Stimulated activated naive CD4-positive, alpha-beta T cell (primary cell): ENCODE results near the gene TMEM214.

Experiments used
- DNase-seq, 6 experiments: peaks; one replicate each; lab custom pipeline; 2025; lab: John Stamatoyannopoulos, UW

Gene TMEM214

DNA sequence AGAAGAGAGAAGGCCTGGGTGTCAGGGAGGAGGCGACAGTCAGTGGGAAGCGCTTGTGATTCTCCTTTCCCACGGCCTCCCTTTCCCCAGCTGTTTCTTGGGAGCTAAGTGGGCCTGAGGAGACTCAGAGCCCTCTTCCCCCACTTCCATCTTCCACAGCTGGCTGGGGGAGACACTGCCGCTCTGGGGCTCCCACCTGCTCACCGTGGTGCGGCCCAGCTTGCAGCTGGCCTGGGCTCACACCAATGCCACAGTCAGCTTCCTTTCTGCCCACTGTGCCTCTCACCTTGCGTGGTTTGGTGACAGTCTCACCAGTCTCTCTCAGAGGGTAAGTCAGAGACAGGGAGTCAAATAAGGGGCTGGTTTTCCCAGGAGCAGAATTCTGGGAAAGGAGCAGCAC, 7.1 kb downstream of the TMEM214 start:
- no peak for DNase-seq

DNA sequence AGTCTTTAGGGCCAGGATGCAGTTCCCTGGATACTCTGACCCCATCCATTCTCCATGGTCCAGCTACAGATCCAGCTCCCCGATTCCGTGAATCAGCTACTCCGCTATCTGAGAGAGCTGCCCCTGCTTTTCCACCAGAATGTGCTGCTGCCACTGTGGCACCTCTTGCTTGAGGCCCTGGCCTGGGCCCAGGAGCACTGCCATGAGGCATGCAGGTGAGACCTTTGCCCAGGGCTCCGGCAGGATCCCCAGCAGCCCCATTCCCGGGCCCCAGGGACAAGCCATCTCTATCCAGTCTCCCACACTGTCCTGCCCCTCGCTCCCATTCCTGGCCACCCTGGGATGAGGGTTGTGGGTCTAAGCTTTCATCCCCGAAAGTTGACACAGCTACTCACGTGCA, 7.5 kb downstream of the TMEM214 start:
- no peak for DNase-seq

DNA sequence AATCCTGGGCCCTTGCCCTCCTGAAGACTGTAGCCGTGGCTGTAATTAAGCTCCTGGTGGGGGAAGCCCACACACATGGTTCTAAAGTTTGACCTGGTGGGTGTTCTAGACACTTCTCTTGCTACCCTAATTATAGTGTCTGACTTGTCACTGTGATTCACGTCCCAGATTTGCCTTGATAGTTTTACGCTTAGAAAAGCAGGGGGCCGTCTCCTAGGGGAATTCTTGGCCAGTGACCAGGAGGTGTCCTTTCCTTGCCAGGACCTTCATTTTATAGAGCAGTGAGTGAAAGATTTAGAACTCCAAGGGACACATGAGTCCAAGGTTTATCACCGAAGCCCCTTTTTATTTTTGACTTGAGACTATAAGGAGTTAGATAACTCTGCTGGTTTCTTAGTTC, 9.0 kb downstream of the TMEM214 start:
- DNase-seq = no peak

DNA sequence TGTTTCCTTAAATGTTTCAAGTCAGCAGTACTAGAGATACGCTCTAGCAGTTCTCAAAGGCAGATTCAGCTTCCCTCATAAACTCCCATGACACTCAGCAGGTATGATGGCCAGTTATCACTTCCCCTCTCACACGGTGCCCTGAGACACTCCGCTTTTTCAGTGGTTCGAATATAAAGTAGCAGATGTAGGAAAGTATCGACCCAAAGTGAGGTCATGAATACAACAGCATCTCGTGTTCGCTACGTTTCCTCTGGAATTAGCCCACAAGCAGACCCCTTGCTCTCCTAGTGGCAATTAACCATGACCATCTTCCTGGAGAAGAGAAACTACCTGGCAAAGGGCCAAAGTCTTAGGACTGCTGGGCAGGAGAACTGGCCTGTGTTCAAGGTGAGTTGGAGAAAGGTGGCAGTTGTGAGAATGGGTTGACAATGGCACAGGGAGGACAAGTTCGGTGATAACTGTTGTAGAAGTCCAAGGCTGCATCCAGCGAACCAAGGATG, 9.4 kb downstream of the TMEM214 start:
- DNase-seq = no peak

DNA sequence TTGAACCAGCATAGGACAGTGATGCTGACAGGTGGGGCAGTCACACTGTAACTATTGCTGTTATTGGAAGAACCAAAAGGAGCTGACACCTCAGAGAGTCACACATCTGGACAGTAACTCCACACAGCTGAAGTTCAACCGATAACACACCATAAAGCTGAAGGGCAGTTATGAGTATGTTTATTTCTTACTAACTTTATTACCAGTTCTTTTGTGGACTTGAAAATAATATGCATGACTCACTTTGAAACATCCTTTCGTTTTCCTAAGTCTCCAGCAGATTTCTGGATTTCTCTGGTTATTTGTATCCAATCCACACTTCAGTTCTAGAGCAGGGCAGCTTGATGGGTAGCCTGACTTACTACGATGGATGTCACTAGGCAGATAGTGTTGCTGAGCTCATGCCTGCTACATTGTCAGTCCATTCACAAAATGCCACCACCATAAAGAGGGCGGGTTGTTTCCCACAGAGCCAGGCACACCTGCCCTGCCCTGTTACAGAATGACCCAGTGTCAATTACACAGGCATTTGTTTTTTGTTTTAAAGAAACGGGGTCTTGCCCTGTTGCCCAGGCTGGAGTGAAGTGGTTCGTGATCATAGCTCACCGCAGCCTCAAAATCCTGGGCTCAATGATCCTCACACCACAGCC, 10.3 kb downstream of the TMEM214 start:
- DNase-seq = no peak

DNA sequence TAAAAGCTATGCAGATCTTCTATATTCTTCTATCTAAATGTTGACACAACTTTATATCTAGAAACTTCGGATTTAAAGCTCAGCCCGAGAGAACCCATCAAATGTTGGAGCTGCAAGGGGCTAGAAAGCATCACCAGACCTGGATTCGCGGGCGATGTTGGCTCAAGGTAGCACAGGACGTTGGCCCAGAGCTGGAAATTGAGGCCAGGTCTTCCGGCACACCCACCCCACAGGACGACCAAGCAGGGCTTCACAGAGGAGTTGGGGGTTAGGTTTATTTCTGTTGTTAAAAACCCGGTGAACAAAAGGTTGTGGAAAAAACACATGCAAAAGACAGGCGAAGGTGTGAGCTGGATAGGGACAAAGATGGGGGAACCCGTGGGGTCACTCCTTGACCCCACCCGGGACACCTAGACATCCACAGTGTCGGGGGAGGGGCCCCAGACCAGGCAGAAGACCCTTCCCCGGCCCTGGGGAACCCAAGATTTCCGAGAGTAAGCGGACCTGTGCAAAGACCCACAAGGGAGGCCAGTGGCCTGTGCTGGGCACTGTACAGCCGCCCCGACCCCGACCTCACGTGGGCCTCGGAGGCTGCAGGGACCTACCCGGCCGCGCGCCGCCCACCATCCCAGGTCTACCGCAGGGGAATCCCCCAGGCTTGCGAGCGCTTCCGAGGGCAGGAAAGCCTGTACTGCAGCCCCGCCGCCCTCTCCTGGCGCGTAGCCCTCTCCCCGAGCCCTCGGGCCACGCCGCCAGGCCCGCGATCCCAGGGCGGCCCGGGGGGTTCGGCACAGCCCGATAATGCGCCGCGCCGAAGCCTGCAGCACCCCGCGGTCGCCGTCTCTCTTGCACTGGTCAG, 16.9 kb downstream of the TMEM214 start:
- DNase-seq = peak in 5 of 6 experiments; percentile 35 to 74 (median 53)

DNA sequence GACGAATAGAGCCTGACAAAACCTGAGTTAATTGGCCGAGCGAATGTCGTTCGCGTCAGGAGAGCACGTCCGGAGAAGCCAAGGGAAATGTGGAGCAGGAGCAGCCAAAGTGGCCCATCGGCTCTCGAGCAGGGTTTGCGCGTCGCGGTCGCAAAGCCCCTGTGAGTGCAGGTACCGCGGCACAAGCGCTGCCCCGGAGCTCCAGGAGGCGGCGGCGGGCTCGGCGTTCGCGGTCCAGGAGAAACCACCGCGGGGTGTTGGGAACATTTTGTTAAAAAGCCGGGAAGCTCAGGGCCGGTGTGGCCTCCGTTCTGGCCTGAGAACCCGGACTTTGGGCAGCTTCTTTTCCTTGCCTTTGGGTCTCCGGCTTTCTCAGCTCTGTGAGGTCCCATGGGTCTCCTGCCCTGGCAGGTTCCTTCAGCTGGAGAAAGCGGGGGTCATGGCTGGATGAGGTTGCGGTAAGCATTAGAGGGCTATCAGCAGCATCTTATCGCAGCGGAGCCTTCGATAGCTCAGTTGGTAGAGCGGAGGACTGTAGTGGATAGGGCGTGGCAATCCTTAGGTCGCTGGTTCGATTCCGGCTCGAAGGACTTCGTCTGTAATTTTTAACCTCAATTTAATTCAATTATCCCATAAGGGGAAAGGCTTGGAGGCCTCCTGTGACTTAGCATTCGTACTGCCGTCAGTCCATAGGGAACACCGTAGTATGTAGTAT, 17.7 kb downstream of the TMEM214 start:
- DNase-seq = peak; percentile 84 to 96 (median 90)

DNA sequence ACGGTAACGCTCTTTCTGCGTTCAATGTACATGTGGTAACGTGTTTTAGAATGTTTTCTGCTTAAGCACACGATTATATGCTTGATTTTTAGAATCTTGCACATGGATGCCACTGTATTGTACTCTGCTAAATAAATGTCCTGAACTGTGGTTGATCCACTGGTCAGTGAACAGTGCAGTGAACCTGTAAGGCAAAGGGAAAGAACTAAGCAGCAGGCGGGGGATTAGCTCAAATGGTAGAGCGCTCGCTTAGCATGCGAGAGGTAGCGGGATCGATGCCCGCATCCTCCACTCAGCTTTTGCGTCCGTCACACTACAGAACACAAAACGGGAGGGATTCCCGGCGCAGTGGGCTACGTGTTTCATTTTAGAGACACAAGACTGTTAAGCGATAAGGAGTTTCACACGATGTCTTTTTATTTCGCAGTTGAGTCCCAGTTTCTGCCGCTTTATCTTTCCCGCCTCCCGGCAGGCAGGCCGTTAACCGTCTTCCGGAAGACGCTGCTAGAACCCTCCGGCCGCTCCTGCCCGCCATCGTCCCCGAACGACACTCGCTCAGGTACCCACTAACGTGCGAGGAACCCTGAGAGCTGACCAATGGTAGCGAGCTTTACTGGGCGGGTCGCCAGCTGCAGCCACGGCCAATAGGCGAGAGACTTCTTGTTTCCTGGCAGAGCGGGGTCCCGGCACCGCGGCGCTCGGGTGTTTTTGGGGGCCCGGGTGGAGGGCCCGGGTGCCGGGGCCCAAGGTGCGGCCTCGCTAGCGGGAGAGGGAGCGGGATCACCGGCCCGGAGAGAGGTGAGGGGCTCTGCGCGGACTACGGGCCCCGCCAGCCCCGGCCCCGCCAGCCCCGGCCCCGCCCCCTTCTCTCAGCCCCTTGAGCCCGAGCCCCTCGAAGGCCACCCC, 18.5 kb downstream of the TMEM214 start, which contains the start of gene AGBL5:
AGBL5 (plus strand) TSS at position 673 of the 906 bp plus-strand sequence. CDS start 1,291 bp downstream, outside the sequence.
- DNase-seq = peak; percentile 93 to 98 (median 94)

DNA sequence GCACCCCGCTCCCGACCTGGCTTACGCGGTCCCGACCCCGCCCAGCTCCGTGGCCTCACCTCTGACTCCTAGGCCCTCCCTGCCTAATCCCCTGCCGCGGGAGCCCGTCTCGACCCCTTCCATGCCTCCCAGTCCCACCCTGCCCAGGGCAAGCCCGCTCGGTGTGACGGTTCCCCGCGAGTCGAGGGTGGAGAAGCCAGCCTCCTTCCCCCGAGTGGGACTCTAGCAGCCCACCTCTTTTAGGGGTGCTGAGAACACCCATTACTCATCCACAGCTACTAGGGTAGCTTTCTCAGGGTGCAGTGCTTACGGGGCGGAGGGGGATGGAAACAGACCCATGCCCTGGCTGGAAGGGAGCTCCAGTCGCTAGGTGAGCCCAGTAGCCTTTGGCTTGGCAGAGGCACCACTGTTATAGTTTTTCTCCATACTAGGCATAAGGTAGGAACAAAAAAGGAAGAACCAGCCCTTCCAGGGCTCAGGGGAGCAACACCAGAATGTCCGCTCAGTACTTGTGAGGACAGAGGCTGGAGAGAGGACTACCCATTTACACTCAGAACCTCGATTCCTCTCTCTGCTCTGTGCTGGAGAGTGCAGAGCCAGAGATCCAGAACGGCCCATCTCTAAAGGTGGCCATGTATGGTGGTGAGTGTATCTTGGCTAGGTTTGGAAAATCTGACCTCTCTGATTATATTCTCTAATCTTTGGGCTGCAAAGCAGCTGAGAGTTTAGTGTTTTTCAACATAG, 19.3 kb downstream of the TMEM214 start:
- DNase-seq = peak in 1 of 6 experiments; percentile 73

DNA sequence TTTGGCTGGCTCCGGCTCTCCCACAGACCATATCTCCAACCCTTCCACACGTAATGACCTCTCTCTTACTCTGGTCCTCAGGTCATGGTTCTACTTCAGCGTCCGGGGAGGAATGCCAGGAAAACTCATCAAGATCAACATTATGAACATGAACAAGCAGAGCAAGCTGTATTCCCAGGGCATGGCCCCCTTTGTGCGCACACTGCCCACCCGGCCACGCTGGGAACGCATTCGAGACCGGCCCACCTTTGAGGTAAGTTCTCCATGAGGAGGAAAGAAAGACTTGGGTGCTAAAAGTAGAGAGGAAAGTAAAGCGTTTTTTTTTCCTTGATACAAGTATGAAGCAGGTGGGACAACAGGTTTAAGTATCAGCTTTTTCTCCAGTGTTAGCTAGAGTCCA, 20.6 kb downstream of the TMEM214 start:
- DNase-seq = no peak

DNA sequence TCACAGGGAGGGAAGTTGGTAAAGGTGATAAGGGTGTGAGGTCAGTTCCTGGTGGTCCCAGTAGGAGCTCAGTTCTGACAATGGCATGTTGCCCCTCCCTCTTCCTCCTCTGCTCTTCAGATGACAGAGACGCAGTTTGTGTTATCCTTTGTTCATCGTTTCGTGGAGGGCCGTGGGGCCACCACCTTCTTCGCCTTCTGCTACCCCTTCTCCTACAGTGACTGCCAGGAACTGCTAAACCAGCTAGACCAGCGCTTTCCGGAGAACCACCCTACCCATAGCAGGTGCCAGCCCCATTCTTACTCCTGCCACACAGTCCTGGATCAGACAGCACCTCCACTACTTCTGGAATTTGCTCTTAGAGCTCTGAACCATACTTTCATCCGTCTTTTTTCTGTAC, 21.0 kb downstream of the TMEM214 start:
- DNase-seq = no peak

DNA sequence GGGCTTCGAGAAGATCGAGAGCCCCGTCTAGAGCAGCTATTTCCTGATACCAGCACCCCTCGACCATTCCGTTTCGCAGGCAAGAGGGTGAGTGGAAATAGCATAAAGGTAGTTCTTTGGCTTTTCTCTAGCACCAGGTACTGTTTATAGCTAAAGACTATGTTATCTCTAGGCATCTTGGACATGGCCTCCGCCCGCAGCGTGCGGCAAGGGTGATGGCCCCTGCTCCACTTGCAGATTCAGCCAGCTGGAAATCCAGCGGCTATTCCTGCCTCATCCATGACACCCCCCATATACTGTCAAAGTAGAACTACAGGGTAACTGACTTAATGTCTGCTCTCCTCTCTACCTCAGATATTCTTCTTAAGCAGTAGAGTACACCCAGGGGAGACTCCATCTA, 22.0 kb downstream of the TMEM214 start:
- DNase-seq = no peak

DNA sequence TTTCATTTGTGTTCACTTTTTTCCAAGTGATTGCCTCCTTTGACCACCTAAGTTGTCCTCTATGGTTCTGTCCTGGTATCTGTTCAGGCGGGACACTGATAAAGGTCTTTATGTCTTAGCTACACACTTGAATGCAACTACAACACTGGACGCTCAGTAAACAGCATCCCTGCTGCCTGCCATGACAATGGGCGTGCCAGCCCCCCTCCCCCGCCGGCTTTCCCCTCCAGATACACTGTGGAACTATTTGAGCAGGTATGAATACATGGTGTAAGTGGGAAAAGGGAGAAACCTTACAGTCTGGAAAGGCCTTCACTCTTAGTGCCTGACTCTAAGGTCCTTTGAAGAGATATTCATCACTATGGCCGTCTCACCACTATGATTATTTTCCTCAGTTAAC, 24.4 kb downstream of the TMEM214 start:
- DNase-seq = no peak

DNA sequence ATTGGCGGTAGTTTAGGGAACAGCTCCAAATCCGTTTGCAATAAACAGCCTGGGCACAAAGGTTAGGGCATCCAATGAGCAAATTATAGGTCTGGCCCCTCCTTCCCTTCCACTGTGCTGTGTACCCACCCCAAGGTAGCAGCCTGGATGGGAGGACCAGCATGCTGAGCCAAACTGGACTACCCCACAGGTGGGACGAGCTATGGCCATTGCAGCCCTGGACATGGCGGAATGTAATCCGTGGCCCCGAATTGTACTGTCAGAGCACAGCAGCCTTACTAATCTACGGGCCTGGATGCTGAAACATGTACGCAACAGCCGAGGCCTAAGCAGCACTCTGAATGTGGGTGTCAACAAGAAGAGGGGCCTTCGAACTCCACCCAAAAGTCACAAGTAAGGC, 25.4 kb downstream of the TMEM214 start:
- DNase-seq = no peak

DNA sequence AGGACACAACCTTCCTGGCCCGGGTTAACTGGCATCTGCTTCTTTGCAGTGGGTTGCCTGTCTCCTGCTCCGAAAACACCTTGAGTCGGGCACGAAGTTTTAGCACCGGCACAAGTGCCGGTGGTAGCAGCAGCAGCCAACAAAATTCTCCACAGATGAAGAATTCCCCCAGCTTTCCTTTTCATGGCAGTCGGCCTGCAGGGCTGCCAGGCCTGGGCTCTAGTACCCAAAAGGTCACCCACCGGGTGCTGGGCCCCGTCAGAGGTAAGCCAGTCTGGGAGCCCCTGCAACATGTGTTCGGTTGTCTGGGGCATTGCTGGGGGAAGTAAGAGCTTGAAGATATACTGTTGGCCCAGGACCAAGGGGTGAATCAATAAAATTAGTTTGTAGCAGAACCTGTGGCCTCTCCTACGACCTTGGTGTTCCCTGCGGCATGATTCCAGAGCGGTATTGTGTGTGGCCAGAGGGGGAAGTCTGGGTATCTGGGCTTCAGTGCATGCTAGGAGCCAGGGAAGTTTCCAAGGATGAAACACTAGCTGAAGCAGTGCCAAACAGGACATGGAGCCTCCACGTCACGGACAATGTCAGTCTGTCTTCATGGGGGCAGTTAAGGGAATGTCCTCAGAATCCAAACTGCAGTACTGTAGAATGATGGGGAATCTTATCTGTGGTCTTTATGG, 26.5 kb downstream of the TMEM214 start:
- no peak for DNase-seq

DNA sequence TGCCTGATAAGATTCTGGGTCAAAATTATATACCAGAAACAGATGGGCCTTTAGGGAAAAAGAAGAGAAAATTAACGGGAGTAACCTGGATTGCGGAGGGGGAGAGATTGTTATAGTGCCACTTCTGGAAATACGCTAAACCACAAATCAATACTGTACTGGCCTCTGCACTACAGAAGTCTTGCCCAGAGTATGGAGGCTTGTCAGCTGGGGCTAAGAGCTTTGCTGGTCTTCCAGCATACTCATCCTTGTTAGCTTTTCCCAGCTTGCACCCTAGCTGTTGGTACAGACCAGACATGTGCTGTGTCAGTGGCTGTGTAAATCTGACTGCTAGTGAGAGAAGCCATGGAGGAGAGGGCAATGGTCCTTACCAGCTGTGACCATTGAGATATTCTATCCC, 27.6 kb downstream of the TMEM214 start:
- no peak for DNase-seq

DNA sequence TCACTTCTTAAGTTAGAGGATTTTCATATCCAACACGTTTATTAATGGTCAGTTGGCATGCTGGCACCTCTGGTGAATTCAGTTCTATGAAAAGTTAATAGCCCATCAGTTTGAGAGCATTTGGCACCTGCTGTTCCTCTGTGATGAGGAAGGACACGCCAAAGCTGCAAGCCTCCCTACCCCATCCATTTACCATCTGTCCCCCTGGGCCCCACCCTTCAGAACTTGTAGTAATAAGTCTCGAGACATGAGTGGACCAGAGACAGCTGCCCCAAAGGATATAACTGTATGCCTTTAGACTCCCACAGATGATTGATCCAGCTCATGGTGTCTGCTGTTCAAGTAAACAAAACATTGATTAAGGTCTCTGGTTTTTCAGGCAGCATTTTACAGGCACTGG, 32.4 kb downstream of the TMEM214 start:
- no peak for DNase-seq

DNA sequence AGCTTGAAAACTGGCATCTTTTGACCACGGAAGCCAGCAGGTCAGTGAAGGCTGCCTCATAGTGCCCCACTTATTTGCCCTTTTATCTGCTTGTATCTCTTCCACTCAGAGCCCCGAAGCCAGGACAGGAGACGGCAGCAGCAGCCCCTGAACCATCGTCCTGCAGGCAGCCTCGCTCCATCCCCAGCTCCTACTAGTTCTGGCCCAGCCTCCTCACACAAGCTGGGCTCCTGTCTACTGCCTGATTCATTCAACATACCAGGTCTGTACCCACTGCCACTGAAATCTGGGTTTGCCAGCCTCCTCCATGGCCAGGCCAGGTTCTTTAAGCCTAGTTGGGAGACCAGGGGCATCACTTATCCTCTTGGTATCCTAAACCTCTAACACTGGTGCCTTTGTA, 34.6 kb downstream of the TMEM214 start:
- no peak for DNase-seq

DNA sequence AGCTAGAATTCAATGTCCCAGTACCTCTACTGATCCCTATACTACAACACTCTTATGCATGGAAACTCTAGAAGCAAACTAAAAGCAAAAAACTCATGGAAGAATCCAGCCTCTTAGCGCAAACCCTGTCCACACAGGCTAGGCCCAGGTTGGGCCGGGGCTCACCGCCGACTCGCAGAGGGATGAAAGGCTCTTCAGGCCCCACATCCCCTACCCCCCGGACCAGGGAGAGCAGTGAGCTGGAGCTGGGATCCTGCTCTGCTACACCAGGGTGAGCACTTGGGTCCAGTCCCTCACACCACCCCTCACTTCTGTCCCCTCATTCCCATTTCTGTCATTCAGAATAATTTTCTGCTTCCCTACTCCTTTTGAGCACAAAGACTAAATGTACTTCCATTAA, 36.7 kb downstream of the TMEM214 start:
- no peak for DNase-seq

DNA sequence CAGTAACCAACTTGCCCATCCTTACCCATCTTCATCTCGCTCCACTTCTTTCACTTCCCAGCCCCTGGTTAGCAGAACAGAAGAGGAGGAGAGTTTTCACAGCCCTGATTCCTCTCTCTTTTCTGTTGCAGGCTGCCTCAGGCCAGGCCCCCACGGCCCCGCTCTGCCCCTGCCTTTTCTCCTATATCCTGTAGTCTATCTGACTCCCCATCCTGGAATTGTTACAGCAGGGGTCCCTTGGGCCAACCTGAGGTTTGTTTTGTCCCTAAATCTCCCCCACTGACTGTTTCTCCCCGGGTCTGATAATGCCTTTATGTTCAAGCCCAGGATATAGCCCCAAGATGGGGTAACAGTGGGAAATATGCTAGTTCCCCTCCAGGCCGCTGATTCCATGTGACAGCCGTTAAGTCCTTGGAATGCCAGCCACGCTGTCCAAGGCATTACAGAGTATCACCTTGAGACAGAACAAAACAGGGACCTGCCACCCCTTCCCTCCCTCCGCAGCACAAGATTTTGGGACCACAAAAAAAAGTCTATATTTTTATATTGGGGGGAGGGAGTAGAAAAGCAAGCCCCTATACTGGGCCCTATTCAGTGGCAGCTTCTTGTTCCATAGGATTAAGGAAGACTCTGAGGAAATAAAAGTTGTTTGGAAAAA, 37.3 kb downstream of the TMEM214 start:
- no peak for DNase-seq
